ENCODE results near the gene AMBRA1.
A peak's percentile ranks its signal among the peaks of the same experiment; 100 is the strongest.

AMBRA1 gene

GRCh38 chr11:46348566-46349401 lies 245.0 kb downstream of the AMBRA1 start:
- Histone ChIP-seq H3K4me3 (ENCODE audit: low read depth, low read length) (no peak overlapping the region), H3K4me1 (peaks cover 3% of the 10 kb centered on the region), H3K27ac (no peak overlapping the region), H3K27me3 (ENCODE audit: control insufficient read depth, insufficient read depth, low read length) (no peaks in the 10 kb centered on the region), H3K36me3 (ENCODE audit: control insufficient read depth, insufficient read depth, low read length) (no peaks in the 10 kb centered on the region), H2AFZ (no peak overlapping the region), H3K4me2 (ENCODE audit: low read length) (peak overlapping the region; percentile 81), H3K79me2 (peaks cover 22% of the 10 kb centered on the region), H3K9ac (no peak overlapping the region), H3K9me3 (ENCODE audit: control insufficient read depth, low read length) (no peaks in the 10 kb centered on the region)
- no peak for TF ChIP-seq CTCF (IDR thresholded peaks at IDR 0.05)

- Histone ChIP-seq H3K27ac (no peak overlapping the region), H3K4me1 (peaks cover 3% of the 10 kb centered on the region)
Observed at GRCh38 chr11:46347637-46348311, 246.0 kb downstream of the AMBRA1 start.

GRCh38 chr11:46346886-46347636 lies 246.8 kb downstream of the AMBRA1 start, which contains the start of gene DGKZ:
Gene DGKZ, plus strand, starts transcription at chr11:46347463. Its CDS starts 197 bp downstream, at chr11:46347660.
- Histone ChIP-seq H3K4me3 (ENCODE audit: low read depth, low read length) (peak within 1 kb of the TSS; percentile 49), H3K36me3 (ENCODE audit: control insufficient read depth, insufficient read depth, low read length) (no peaks in the 10 kb centered on the region), H3K4me2 (ENCODE audit: low read length) (peak within 1 kb of the TSS; percentile 81), H3K4me1 (peaks cover 3% of the 10 kb centered on the region), H3K9me3 (ENCODE audit: control insufficient read depth, low read length) (no peaks in the 10 kb centered on the region), H3K9ac (no peak within 1 kb of the TSS), H2AFZ (peak within 1 kb of the TSS; percentile 58), H3K27me3 (ENCODE audit: control insufficient read depth, insufficient read depth, low read length) (no peaks in the 10 kb centered on the region), H3K79me2 (peaks cover 17% of the 10 kb centered on the region), H3K27ac (no peak within 1 kb of the TSS)
- TF ChIP-seq CTCF (IDR thresholded peaks at IDR 0.05): peak; percentile 40

More at GRCh38 chr11:46347637-46348311, 246.0 kb downstream of the AMBRA1 start:
- TF ChIP-seq CTCF (IDR thresholded peaks at IDR 0.05): no peak
- Histone ChIP-seq H2AFZ (peak overlapping the region; percentile 58), H3K4me2 (ENCODE audit: low read length) (peak overlapping the region; percentile 81), H3K4me3 (ENCODE audit: low read depth, low read length) (peak overlapping the region; percentile 49), H3K9me3 (ENCODE audit: control insufficient read depth, low read length) (no peaks in the 10 kb centered on the region), H3K27me3 (ENCODE audit: control insufficient read depth, insufficient read depth, low read length) (no peaks in the 10 kb centered on the region), H3K9ac (no peak overlapping the region), H3K79me2 (peaks cover 21% of the 10 kb centered on the region), H3K36me3 (ENCODE audit: control insufficient read depth, insufficient read depth, low read length) (no peaks in the 10 kb centered on the region)
